Osteocyte (in vitro differentiated cells): ENCODE measurements around the gene STIMATE. TPM values are rescaled to one million over a fixed set of nuclear protein-coding genes. Genes with fewer than 3 reads are reported as not detected.

ENCODE experiments used
- DNase-seq: peaks from one replicate; pipeline ENCODE4 v3.0.0; 2021; ENCODE audit warnings: mixed read lengths; ENCODE audit not compliant: unreplicated experiment; ENCODE audit errors: extremely low spot score
- H3K27ac Mint-ChIP-seq: one replicate; pipeline ENCODE4 v1.8.0; 2021; ENCODE audit warnings: mild to moderate bottlenecking, mixed read lengths; ENCODE audit not compliant: unreplicated experiment
- H3K27me3 Mint-ChIP-seq: one replicate; pipeline ENCODE4 v1.8.0; 2021; ENCODE audit warnings: mixed read lengths; ENCODE audit not compliant: unreplicated experiment
- H3K36me3 Mint-ChIP-seq: one replicate; pipeline ENCODE4 v1.8.0; 2021; ENCODE audit warnings: mixed read lengths; ENCODE audit not compliant: unreplicated experiment
- H3K4me1 Mint-ChIP-seq: one replicate; pipeline ENCODE4 v1.8.0; 2021; ENCODE audit warnings: mixed read lengths; ENCODE audit not compliant: unreplicated experiment
- H3K4me3 Mint-ChIP-seq: one replicate; pipeline ENCODE4 v1.8.0; 2021; ENCODE audit warnings: mild to moderate bottlenecking, moderate library complexity, mixed read lengths; ENCODE audit not compliant: unreplicated experiment
- H3K9me3 Mint-ChIP-seq: one replicate; pipeline ENCODE4 v1.8.0; 2021; ENCODE audit warnings: mixed read lengths; ENCODE audit not compliant: unreplicated experiment
- CTCF ChIP-seq: fragments of 200-600 bp; sonication (generic); IDR thresholded peaks from 2 replicates; pipeline ENCODE4 v1.5.0; 2021; ENCODE audit warnings: antibody characterized with exemption, mild to moderate bottlenecking, moderate library complexity
- total RNA-seq: library from RNA; stranded (reverse); gene quantifications from 2 replicates; pipeline ENCODE4 v1.2.1, GENCODE V29; 2021

The STIMATE gene
- total RNA-seq, 1 donor from 2014 or later, result 25.3 TPM

- Mint-ChIP-seq H3K4me1 (peaks cover 30% of the 10 kb centered on the region), H3K9me3 (no peaks in the 10 kb centered on the region), H3K27me3 (no peaks in the 10 kb centered on the region), H3K4me3 (no peak overlapping the region), H3K27ac (no peak overlapping the region), H3K36me3 (peaks cover 9% of the 10 kb centered on the region)
- no peak for DNase-seq
- no peak for TF ChIP-seq CTCF
Measured at GRCh38 chr3:52836986-52837385, 60.4 kb downstream of the STIMATE start.

- no peak overlapping the region for H3K27ac Mint-ChIP-seq
- no peak for TF ChIP-seq CTCF
- no peak overlapping the region for H3K4me3 Mint-ChIP-seq
- H3K4me1 Mint-ChIP-seq, result peaks cover 34% of the 10 kb centered on the region
- peaks cover 9% of the 10 kb centered on the region for H3K36me3 Mint-ChIP-seq
- H3K27me3 Mint-ChIP-seq, result no peaks in the 10 kb centered on the region
- no peaks in the 10 kb centered on the region for H3K9me3 Mint-ChIP-seq
- DNase-seq, result no peak
Measured at GRCh38 chr3:52836471-52836845, 60.9 kb downstream of the STIMATE start.

GRCh38 chr3:52835766-52836470 is 61.4 kb downstream of the STIMATE start:
- peaks cover 7% of the 10 kb centered on the region for H3K36me3 Mint-ChIP-seq
- TF ChIP-seq CTCF, result no peak
- H3K4me3 Mint-ChIP-seq, result no peak overlapping the region
- peaks cover 39% of the 10 kb centered on the region for H3K4me1 Mint-ChIP-seq
- no peaks in the 10 kb centered on the region for H3K27me3 Mint-ChIP-seq
- no peaks in the 10 kb centered on the region for H3K9me3 Mint-ChIP-seq
- H3K27ac Mint-ChIP-seq, result peak overlapping the region; percentile 68
- DNase-seq, result no peak

GRCh38 chr3:52834871-52835501 is 62.4 kb downstream of the STIMATE start, which contains the start of gene MUSTN1:
Gene MUSTN1, minus strand, starts transcription at chr3:52835019. Its CDS starts 71 bp downstream, at chr3:52834948.
- Mint-ChIP-seq H3K27ac (peak within 1 kb of the TSS; percentile 68), H3K36me3 (peaks cover 1% of the 10 kb centered on the region), H3K4me3 (peak within 1 kb of the TSS; percentile 51), H3K9me3 (no peaks in the 10 kb centered on the region), H3K4me1 (peaks cover 42% of the 10 kb centered on the region), H3K27me3 (no peaks in the 10 kb centered on the region)
- DNase-seq, result no peak
- TF ChIP-seq CTCF, result no peak

GRCh38 chr3:52833202-52833601 is 64.1 kb downstream of the STIMATE start:
- Mint-ChIP-seq H3K4me1 (peaks cover 42% of the 10 kb centered on the region), H3K27ac (no peak overlapping the region), H3K27me3 (no peaks in the 10 kb centered on the region), H3K9me3 (no peaks in the 10 kb centered on the region), H3K4me3 (no peak overlapping the region), H3K36me3 (peaks cover 1% of the 10 kb centered on the region)
- no peak for DNase-seq
- no peak for TF ChIP-seq CTCF
